CD4-positive, alpha-beta memory T cell (primary cell): Measurements from ENCODE around the gene ZNF695. TPM values are rescaled to one million over a fixed set of nuclear protein-coding genes. Genes with fewer than 3 reads are reported as not detected.

Source experiments
- polyA plus RNA-seq, 2 donors: library from polyadenylated mRNA; unstranded; fragments of 300-500 nt; fragmentation: Illumina TruSeq; gene quantifications; one replicate each; pipeline ENCODE4 v1.2.3, GENCODE V29; 2021
- total RNA-seq, 2 experiments: library from RNA; stranded (reverse); gene quantifications; one replicate each; pipeline ENCODE4 v1.2.3, GENCODE V29; 2021

The ZNF695 gene
- total and polyA plus RNA-seq, 4 experiments from 2014 or later: not detected

Other genes with a start within 250 kb of the ZNF695 start
- gene AHCTF1, start 76.1 kb downstream of the ZNF695 start, total RNA-seq: 10 to 100 TPM; 55.1 to 59.0 TPM
- gene AHCTF1, start 76.1 kb downstream of the ZNF695 start, polyA plus RNA-seq: 10 to 100 TPM in 1 of 2 donors, 1 to 10 TPM in 1; 5.7 to 22.6 TPM
- gene ZNF670, start 70.8 kb upstream of the ZNF695 start, total RNA-seq: 1 to 10 TPM; 2.9 to 3.3 TPM
- gene ZNF670, start 70.8 kb upstream of the ZNF695 start, polyA plus RNA-seq: 1 to 10 TPM; 1.6 to 2.1 TPM
- gene ZNF669, start 96.3 kb upstream of the ZNF695 start, total RNA-seq: 10 to 100 TPM; 12.0 to 14.7 TPM
- 10 to 100 TPM; 11.3 to 14.8 TPM for gene ZNF669, start 96.3 kb upstream of the ZNF695 start, polyA plus RNA-seq
- 10 to 100 TPM; 25.0 to 26.8 TPM for gene ZNF124, start 164.0 kb upstream of the ZNF695 start, total RNA-seq
- 1 to 10 TPM; 6.6 to 9.2 TPM for gene ZNF124, start 164.0 kb upstream of the ZNF695 start, polyA plus RNA-seq
- gene VN1R5, start 248.0 kb upstream of the ZNF695 start, total RNA-seq: not detected
- not detected for gene VN1R5, start 248.0 kb upstream of the ZNF695 start, polyA plus RNA-seq